ENCODE measurements around the gene HOXB7. TPM values are rescaled to one million over a fixed set of nuclear protein-coding genes. Genes with fewer than 3 reads are reported as not detected.

HOXB7 gene
- polyA plus RNA-seq, 3 donors, result not detected

DNA sequence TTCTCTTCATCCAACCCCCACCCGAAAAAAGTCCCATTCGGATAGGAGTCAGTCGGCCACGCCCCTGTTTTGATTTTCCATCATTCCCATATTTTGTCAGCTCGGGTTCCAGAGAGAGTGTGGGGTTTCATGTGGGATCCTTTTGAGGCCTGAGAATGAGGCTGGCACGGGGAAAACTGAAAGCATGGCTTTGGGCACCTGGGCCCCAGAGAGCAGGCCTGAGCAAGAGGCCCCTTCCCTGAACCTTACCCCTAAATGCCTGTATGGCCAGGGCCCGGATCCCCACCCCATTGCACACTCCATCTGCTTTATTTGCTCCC lies 28.1 kb downstream of the HOXB7 start:
- Mint-ChIP-seq H3K27ac (no peak overlapping the region), H3K9me3 (peaks cover 4 to 44% (median 29%) of the 10 kb centered on the region in 7 donors), H3K4me1 (peaks cover 57% of the 10 kb centered on the region), H3K27me3 (ENCODE audit: low read depth in 3 of 3) (peaks cover 91 to 97% (median 94%) of the 10 kb centered on the region in 3 donors), H3K4me3 (peak overlapping the region in 1 of 2 donors; percentile 80), H3K36me3 (peaks cover 19 to 36% of the 10 kb centered on the region in 2 donors)
- no peak overlapping the region for H3K27ac ChIP-seq (ENCODE audit: low read depth in 1 of 2, low read length in 2 of 2)
- no peaks in the 10 kb centered on the region for H3K79me2 ChIP-seq (ENCODE audit: insufficient read depth, low read length)
- no peaks in the 10 kb centered on the region for H4K20me1 ChIP-seq (ENCODE audit: insufficient read depth, low read length)
- TF ChIP-seq, protein P1, sequence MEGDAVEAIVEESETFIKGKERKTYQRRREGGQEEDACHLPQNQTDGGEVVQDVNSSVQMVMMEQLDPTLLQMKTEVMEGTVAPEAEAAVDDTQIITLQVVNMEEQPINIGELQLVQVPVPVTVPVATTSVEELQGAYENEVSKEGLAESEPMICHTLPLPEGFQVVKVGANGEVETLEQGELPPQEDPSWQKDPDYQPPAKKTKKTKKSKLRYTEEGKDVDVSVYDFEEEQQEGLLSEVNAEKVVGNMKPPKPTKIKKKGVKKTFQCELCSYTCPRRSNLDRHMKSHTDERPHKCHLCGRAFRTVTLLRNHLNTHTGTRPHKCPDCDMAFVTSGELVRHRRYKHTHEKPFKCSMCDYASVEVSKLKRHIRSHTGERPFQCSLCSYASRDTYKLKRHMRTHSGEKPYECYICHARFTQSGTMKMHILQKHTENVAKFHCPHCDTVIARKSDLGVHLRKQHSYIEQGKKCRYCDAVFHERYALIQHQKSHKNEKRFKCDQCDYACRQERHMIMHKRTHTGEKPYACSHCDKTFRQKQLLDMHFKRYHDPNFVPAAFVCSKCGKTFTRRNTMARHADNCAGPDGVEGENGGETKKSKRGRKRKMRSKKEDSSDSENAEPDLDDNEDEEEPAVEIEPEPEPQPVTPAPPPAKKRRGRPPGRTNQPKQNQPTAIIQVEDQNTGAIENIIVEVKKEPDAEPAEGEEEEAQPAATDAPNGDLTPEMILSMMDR (IDR thresholded peaks at IDR 0.05), result no peak
- no peak overlapping the region for H3K4me2 ChIP-seq (replicated peaks; ENCODE audit: extremely low read depth, low read length, poor library complexity, severe bottlenecking)
- peaks cover 84 to 94% of the 10 kb centered on the region in 2 donors for H3K27me3 ChIP-seq (ENCODE audit: control insufficient read depth in 2 of 2, insufficient read depth in 2 of 2, low read length in 2 of 2)
- H3K36me3 ChIP-seq (replicated peaks in 1 of 2; ENCODE audit: control insufficient read depth in 1 of 2, insufficient read depth in 2 of 2, low read length in 2 of 2), result no peaks in the 10 kb centered on the region
- H3K4me3 ChIP-seq (replicated peaks in 1 of 3; ENCODE audit: low read depth in 2 of 3, low read length in 3 of 3), result no peak overlapping the region
- H3K4me1 ChIP-seq (ENCODE audit: control insufficient read depth in 1 of 2, insufficient read depth in 2 of 2, low read length in 2 of 2), result peaks cover 40 to 56% of the 10 kb centered on the region in 2 donors
- no peak for DNase-seq
- no peak overlapping the region for H3K9ac ChIP-seq (ENCODE audit: insufficient read depth, low read length, poor library complexity, severe bottlenecking)
- H2AFZ ChIP-seq (ENCODE audit: insufficient read depth, low read depth, low read length, poor library complexity, severe bottlenecking), result no peak overlapping the region
- H3K9me3 ChIP-seq (replicated peaks in 1 of 2; ENCODE audit: control insufficient read depth in 1 of 2, insufficient read depth in 1 of 2, low read length in 2 of 2), result peaks cover 0 to 24% of the 10 kb centered on the region in 2 donors
- WGBS (ENCODE audit: insufficient coverage), result no CpG with 5 or more reads among the region's 7 CpGs
- intact Hi-C loops (cut with micrococcal nuclease), result no loop called here

DNA sequence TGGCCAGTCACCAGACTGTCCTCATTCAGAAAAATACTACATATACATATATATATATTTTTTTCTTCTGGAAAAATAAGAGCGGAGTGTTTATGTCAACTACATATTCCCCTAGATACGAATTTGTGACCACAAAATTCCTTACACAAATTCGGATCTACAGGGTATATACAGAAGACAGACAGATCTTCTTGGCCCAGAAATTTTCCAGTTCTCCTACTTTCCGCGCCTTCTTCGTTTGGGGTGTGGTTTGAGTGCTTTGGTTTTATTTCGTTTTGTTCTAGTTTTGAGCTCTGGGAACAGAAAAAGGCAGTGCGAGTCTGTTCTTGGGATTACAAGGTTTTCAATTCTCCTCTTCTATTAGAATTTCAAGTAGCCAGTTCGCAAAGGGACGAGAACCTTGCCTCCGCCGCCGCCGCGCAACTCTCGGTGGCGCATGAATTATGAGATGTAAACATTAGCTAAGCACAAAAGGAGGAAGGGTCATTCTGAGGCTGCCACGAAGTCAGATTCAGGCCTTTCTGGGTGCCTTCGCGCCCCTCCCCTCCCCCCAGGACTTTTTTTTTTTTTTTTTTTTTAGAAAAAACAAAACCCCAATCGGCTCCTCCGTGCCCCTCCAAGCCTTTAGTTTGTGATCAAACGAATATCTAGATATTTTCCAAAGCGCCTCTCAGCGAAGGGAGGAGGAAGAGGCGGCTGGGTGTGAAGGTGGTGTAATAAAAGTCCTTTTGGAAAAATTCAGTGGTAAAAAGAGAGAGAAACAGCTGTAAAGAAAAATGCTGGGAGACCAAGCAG lies 30.9 kb downstream of the HOXB7 start:
- no peak overlapping the region for H3K4me2 ChIP-seq (replicated peaks; ENCODE audit: extremely low read depth, low read length, poor library complexity, severe bottlenecking)
- H3K27ac ChIP-seq (ENCODE audit: low read depth in 1 of 2, low read length in 2 of 2), result no peak overlapping the region
- TF ChIP-seq, protein P1 (IDR thresholded peaks at IDR 0.05), result no peak
- H3K4me1 ChIP-seq (ENCODE audit: control insufficient read depth in 1 of 2, insufficient read depth in 2 of 2, low read length in 2 of 2), result peaks cover 32 to 50% of the 10 kb centered on the region in 2 donors
- Mint-ChIP-seq H3K4me3 (peak overlapping the region; percentile 31 to 94), H3K27ac (no peak overlapping the region), H3K27me3 (ENCODE audit: low read depth in 3 of 3) (peaks cover 86 to 95% (median 90%) of the 10 kb centered on the region in 3 donors), H3K4me1 (peaks cover 49% of the 10 kb centered on the region), H3K36me3 (peaks cover 13 to 21% of the 10 kb centered on the region in 2 donors), H3K9me3 (peaks cover 4 to 45% (median 27%) of the 10 kb centered on the region in 7 donors)
- intact Hi-C loops (cut with micrococcal nuclease), result no loop called here
- peaks cover 77 to 93% of the 10 kb centered on the region in 2 donors for H3K27me3 ChIP-seq (ENCODE audit: control insufficient read depth in 2 of 2, insufficient read depth in 2 of 2, low read length in 2 of 2)
- no peak overlapping the region for H2AFZ ChIP-seq (ENCODE audit: insufficient read depth, low read depth, low read length, poor library complexity, severe bottlenecking)
- H3K9ac ChIP-seq (ENCODE audit: insufficient read depth, low read length, poor library complexity, severe bottlenecking), result no peak overlapping the region
- DNase-seq, result no peak
- WGBS (ENCODE audit: insufficient coverage), result 13% methylated on average over 7 of the region's 26 CpGs
- no peaks in the 10 kb centered on the region for H4K20me1 ChIP-seq (ENCODE audit: insufficient read depth, low read length)
- no peaks in the 10 kb centered on the region for H3K79me2 ChIP-seq (ENCODE audit: insufficient read depth, low read length)
- no peak overlapping the region for H3K4me3 ChIP-seq (replicated peaks in 1 of 3; ENCODE audit: low read depth in 2 of 3, low read length in 3 of 3)
- no peaks in the 10 kb centered on the region for H3K36me3 ChIP-seq (replicated peaks in 1 of 2; ENCODE audit: control insufficient read depth in 1 of 2, insufficient read depth in 2 of 2, low read length in 2 of 2)
- H3K9me3 ChIP-seq (replicated peaks in 1 of 2; ENCODE audit: control insufficient read depth in 1 of 2, insufficient read depth in 1 of 2, low read length in 2 of 2), result peaks cover 0 to 24% of the 10 kb centered on the region in 2 donors

All from CD14-positive monocyte (primary cell).